Astrocyte (in vitro differentiated cells and primary cell): ENCODE data around the gene PRRC2B. TPM values are rescaled to one million over a fixed set of nuclear protein-coding genes. Genes with fewer than 3 reads are reported as not detected.

Experiments
- DNase-seq: peaks from one replicate; pipeline ENCODE4 v3.0.0-alpha.2; 2010; ENCODE audit warnings: low read depth
- FAIRE-seq: peaks from 2 replicates; lab custom pipeline; 2011; peaks lifted over from hg19 to GRCh38; lab: Jason Lieb, UNC
- H2AFZ ChIP-seq: 2 replicates; pipeline ENCODE4 v1.6.0; 2012; ENCODE audit warnings: low read depth, low read length, inconsistent platforms
- H3K27ac ChIP-seq: 2 replicates; pipeline ENCODE4 v1.5.1; 2011; ENCODE audit warnings: low read depth, low read length, inconsistent platforms
- H3K27me3 ChIP-seq: 2 replicates; pipeline ENCODE4 v1.6.0; 2011; ENCODE audit warnings: low read length, inconsistent platforms; ENCODE audit not compliant: insufficient read depth
- H3K36me3 ChIP-seq: 2 replicates; pipeline ENCODE4 v1.5.1; 2011; ENCODE audit warnings: low read length, inconsistent platforms; ENCODE audit not compliant: insufficient read depth
- H3K4me1 ChIP-seq: 2 replicates; pipeline ENCODE4 v1.5.1; 2011; ENCODE audit warnings: low read length, inconsistent platforms; ENCODE audit not compliant: insufficient read depth
- H3K4me2 ChIP-seq: 2 replicates; pipeline ENCODE4 v1.6.0; 2012; ENCODE audit warnings: low read length, inconsistent platforms
- H3K4me3 ChIP-seq: 2 replicates; pipeline ENCODE4 v1.5.1; 2011; ENCODE audit warnings: low read depth, mild to moderate bottlenecking, low read length, inconsistent platforms; ENCODE audit not compliant: insufficient read depth
- H3K79me2 ChIP-seq: 2 replicates; pipeline ENCODE4 v1.6.0; 2012; ENCODE audit warnings: mild to moderate bottlenecking, low read length, inconsistent platforms; ENCODE audit not compliant: insufficient read depth
- H3K9ac ChIP-seq: 2 replicates; pipeline ENCODE4 v1.6.0; 2012; ENCODE audit warnings: mild to moderate bottlenecking, low read length, inconsistent platforms
- H3K9me3 ChIP-seq: 2 replicates; pipeline ENCODE4 v1.5.1; 2012; ENCODE audit warnings: low read depth, mild to moderate bottlenecking, low read length, inconsistent platforms; ENCODE audit not compliant: insufficient read depth
- H4K20me1 ChIP-seq: 2 replicates; pipeline ENCODE4 v1.6.0; 2012; ENCODE audit warnings: low read length, inconsistent platforms; ENCODE audit not compliant: insufficient read depth
- H3K27ac Mint-ChIP-seq: one replicate; pipeline ENCODE4 v1.8.0; 2021; ENCODE audit warnings: mild to moderate bottlenecking, mixed read lengths; ENCODE audit not compliant: unreplicated experiment
- H3K27me3 Mint-ChIP-seq: one replicate; pipeline ENCODE4 v1.8.0; 2021; ENCODE audit warnings: low read depth, mixed read lengths; ENCODE audit not compliant: unreplicated experiment
- H3K36me3 Mint-ChIP-seq: one replicate; pipeline ENCODE4 v1.8.0; 2021; ENCODE audit warnings: low read depth, mixed read lengths; ENCODE audit not compliant: unreplicated experiment
- H3K4me1 Mint-ChIP-seq: one replicate; pipeline ENCODE4 v1.8.0; 2021; ENCODE audit warnings: low read depth, mixed read lengths; ENCODE audit not compliant: unreplicated experiment
- H3K4me3 Mint-ChIP-seq: one replicate; pipeline ENCODE4 v1.8.0; 2021; ENCODE audit warnings: mild to moderate bottlenecking, moderate library complexity, mixed read lengths; ENCODE audit not compliant: unreplicated experiment
- H3K9me3 Mint-ChIP-seq: one replicate; pipeline ENCODE4 v1.8.0; 2021; ENCODE audit warnings: mild to moderate bottlenecking, mixed read lengths; ENCODE audit not compliant: unreplicated experiment
- EZH2 ChIP-seq: IDR thresholded peaks from 2 replicates; pipeline ENCODE4 v1.6.1; 2012; ENCODE audit warnings: mild to moderate bottlenecking, low read length, inconsistent platforms; ENCODE audit not compliant: insufficient read depth
- total RNA-seq: library from RNA; stranded (reverse); gene quantifications from 2 replicates; pipeline ENCODE4 v1.2.1, GENCODE V29; 2021
- TF ChIP-seq, protein P1 (sequence below): IDR thresholded peaks from 2 replicates; pipeline ENCODE4 v1.5.1; 2011; ENCODE audit warnings: low read depth, mild to moderate bottlenecking, inconsistent platforms, low read length, moderate library complexity; ENCODE audit not compliant: insufficient read depth

Gene PRRC2B
- total RNA-seq, 1 donor from 2014 or later, result 292 TPM

- FAIRE-seq, result no peak
- H3K27me3 Mint-ChIP-seq, result no peaks in the 10 kb centered on the region
- no peaks in the 10 kb centered on the region for H3K4me1 Mint-ChIP-seq
- Histone ChIP-seq H2AFZ (no peak overlapping the region), H3K4me3 (no peak overlapping the region), H3K79me2 (no peaks in the 10 kb centered on the region), H3K9me3 (peaks cover 6% of the 10 kb centered on the region), H3K4me1 (no peaks in the 10 kb centered on the region), H3K27me3 (no peaks in the 10 kb centered on the region), H3K27ac (no peak overlapping the region), H3K36me3 (peaks cover 29% of the 10 kb centered on the region), H3K4me2 (no peak overlapping the region), H4K20me1 (no peaks in the 10 kb centered on the region), H3K9ac (no peak overlapping the region)
- no peak overlapping the region for H3K4me3 Mint-ChIP-seq
- TF ChIP-seq EZH2, result no peak
- TF ChIP-seq, protein P1, sequence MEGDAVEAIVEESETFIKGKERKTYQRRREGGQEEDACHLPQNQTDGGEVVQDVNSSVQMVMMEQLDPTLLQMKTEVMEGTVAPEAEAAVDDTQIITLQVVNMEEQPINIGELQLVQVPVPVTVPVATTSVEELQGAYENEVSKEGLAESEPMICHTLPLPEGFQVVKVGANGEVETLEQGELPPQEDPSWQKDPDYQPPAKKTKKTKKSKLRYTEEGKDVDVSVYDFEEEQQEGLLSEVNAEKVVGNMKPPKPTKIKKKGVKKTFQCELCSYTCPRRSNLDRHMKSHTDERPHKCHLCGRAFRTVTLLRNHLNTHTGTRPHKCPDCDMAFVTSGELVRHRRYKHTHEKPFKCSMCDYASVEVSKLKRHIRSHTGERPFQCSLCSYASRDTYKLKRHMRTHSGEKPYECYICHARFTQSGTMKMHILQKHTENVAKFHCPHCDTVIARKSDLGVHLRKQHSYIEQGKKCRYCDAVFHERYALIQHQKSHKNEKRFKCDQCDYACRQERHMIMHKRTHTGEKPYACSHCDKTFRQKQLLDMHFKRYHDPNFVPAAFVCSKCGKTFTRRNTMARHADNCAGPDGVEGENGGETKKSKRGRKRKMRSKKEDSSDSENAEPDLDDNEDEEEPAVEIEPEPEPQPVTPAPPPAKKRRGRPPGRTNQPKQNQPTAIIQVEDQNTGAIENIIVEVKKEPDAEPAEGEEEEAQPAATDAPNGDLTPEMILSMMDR, result no peak
- DNase-seq, result no peak
- H3K9me3 Mint-ChIP-seq, result no peaks in the 10 kb centered on the region
- H3K36me3 Mint-ChIP-seq, result peaks cover 43% of the 10 kb centered on the region
- H3K27ac Mint-ChIP-seq, result no peak overlapping the region
Measured at GRCh38 chr9:131516100-131516499, 122.2 kb downstream of the PRRC2B start.

DNA sequence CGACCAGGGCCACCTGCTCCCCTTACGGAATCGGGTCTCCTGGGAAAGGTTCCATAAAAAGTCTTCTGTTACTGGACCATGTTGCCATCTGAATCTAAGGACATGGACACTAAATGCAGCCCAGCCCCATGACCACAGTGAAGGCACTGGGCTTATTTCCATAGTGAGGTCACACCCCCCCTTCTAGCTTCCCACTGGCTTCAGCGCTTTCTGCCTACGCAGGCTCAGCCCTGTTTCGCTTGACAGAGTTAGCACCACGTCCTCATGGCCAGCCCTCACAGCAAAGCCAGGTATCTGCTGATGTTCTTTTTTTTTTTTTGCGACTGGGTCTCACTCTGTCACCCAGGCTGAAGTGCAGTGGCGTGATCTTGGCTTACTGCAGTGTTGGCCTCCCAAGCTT lies 123.0 kb downstream of the PRRC2B start:
- no peaks in the 10 kb centered on the region for H3K27me3 ChIP-seq
- TF ChIP-seq, protein P1, result no peak
- TF ChIP-seq EZH2, result no peak
- H2AFZ ChIP-seq, result no peak overlapping the region
- peaks cover 6% of the 10 kb centered on the region for H3K9me3 ChIP-seq
- H3K27ac Mint-ChIP-seq, result no peak overlapping the region
- DNase-seq, result no peak
- H3K79me2 ChIP-seq, result no peaks in the 10 kb centered on the region
- H3K4me2 ChIP-seq, result no peak overlapping the region
- H3K4me1 Mint-ChIP-seq, result no peaks in the 10 kb centered on the region
- no peak for FAIRE-seq
- H4K20me1 ChIP-seq, result no peaks in the 10 kb centered on the region
- H3K36me3 ChIP-seq, result peaks cover 35% of the 10 kb centered on the region
- no peak overlapping the region for H3K9ac ChIP-seq
- H3K36me3 Mint-ChIP-seq, result peaks cover 38% of the 10 kb centered on the region
- no peaks in the 10 kb centered on the region for H3K9me3 Mint-ChIP-seq
- H3K27me3 Mint-ChIP-seq, result no peaks in the 10 kb centered on the region
- no peak overlapping the region for H3K4me3 Mint-ChIP-seq
- no peak overlapping the region for H3K4me3 ChIP-seq
- H3K4me1 ChIP-seq, result no peaks in the 10 kb centered on the region
- H3K27ac ChIP-seq, result no peak overlapping the region

DNA sequence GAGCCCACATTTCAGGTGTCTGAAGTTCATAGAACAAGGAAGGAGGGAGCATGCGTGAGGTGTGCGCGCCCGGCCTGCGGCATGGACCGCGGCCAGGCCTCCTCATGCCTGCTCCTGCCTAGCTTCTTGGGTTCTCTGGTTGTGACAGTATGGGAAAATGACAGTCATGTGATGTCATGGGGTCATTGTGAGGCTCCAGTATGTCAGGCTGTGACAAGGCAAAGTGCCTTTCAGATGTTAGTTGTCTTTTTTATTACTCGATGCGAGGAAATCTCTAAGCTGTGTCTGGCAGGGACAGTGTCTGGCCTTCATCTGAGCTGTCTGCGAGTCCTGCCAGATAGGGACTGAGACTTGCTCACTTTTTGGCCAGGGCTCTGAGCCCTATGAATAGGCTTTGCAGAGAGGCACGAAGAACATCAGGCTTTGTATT lies 123.9 kb downstream of the PRRC2B start:
- Mint-ChIP-seq H3K4me3 (no peak overlapping the region), H3K4me1 (no peaks in the 10 kb centered on the region)

More for the DNA sequence above, 123.9 kb downstream of the PRRC2B start:
- H3K4me2 ChIP-seq, result no peak overlapping the region
- no peak overlapping the region for H3K4me3 ChIP-seq
- no peaks in the 10 kb centered on the region for H3K27me3 ChIP-seq
- Mint-ChIP-seq H3K27me3 (no peaks in the 10 kb centered on the region), H3K9me3 (no peaks in the 10 kb centered on the region), H3K36me3 (peaks cover 38% of the 10 kb centered on the region), H3K27ac (no peak overlapping the region)
- FAIRE-seq, result no peak
- no peaks in the 10 kb centered on the region for H3K4me1 ChIP-seq
- no peak overlapping the region for H2AFZ ChIP-seq
- no peaks in the 10 kb centered on the region for H3K79me2 ChIP-seq
- no peak for TF ChIP-seq EZH2
- TF ChIP-seq, protein P1, result no peak
- no peaks in the 10 kb centered on the region for H4K20me1 ChIP-seq
- H3K27ac ChIP-seq, result no peak overlapping the region
- peaks cover 38% of the 10 kb centered on the region for H3K36me3 ChIP-seq
- no peak overlapping the region for H3K9ac ChIP-seq
- DNase-seq, result no peak
- H3K9me3 ChIP-seq, result peaks cover 6% of the 10 kb centered on the region
